Neutrophil (primary cell): ENCODE results near the gene ZBTB38.

Experiments
- H3K27ac ChIP-seq: fragments of 200-600 bp; sonication (generic); 2 replicates; pipeline ENCODE4 v1.5.1; 2016; ENCODE audit warnings: mild to moderate bottlenecking, moderate library complexity
- H3K27me3 ChIP-seq: fragments of 200-600 bp; sonication (generic); 2 replicates; pipeline ENCODE4 v1.6.0; 2016; ENCODE audit warnings: mild to moderate bottlenecking
- H3K36me3 ChIP-seq: fragments of 200-600 bp; sonication (generic); 2 replicates; pipeline ENCODE4 v1.5.1; 2017
- H3K4me1 ChIP-seq, 2 experiments: fragments of 200-600 bp in 1 of 2; sonication (generic) in 1 of 2; 1 replicate in 1 of 2; 2 replicates in 1 of 2; pipeline versions ENCODE4 v1.5.1 to v1.6.1; 2013 to 2016; ENCODE audit warnings: low read depth in 1 of 2, low read length in 1 of 2, mild to moderate bottlenecking in 1 of 2, moderate library complexity in 1 of 2; ENCODE audit not compliant: control insufficient read depth in 1 of 2, insufficient read depth in 1 of 2
- H3K4me3 ChIP-seq, 2 experiments: fragments of 200-600 bp in 1 of 2; sonication (generic) in 1 of 2; 1 replicate in 1 of 2; 2 replicates in 1 of 2; pipeline ENCODE4 v1.5.1; 2013 to 2016; ENCODE audit warnings: low read depth in 1 of 2, low read length in 1 of 2, mild to moderate bottlenecking in 1 of 2, moderate library complexity in 1 of 2
- H3K9me3 ChIP-seq: fragments of 200-600 bp; sonication (generic); 2 replicates; pipeline ENCODE4 v1.5.1; 2016
- CTCF ChIP-seq: fragments of 200-600 bp; sonication (generic); IDR thresholded peaks from 2 replicates; pipeline ENCODE4 v1.5.1; 2016; ENCODE audit warnings: antibody characterized with exemption

ZBTB38 gene

GRCh38 chr3:141375381-141376301 is 7.3 kb downstream of the ZBTB38 start:
- Histone ChIP-seq H3K9me3 (no peaks in the 10 kb centered on the region), H3K4me1 (no peaks in the 10 kb centered on the region), H3K27ac (no peak overlapping the region), H3K4me3 (no peak overlapping the region), H3K27me3 (no peaks in the 10 kb centered on the region), H3K36me3 (no peaks in the 10 kb centered on the region)
- no peak for TF ChIP-seq CTCF

- no peak overlapping the region for H3K4me3 ChIP-seq
- no peak for TF ChIP-seq CTCF
- H3K27me3 ChIP-seq, result no peaks in the 10 kb centered on the region
- H3K4me1 ChIP-seq, result no peaks in the 10 kb centered on the region
- no peak overlapping the region for H3K27ac ChIP-seq
- no peaks in the 10 kb centered on the region for H3K9me3 ChIP-seq
- H3K36me3 ChIP-seq, result no peaks in the 10 kb centered on the region
Measured at GRCh38 chr3:141377377-141377776, 9.1 kb downstream of the ZBTB38 start.

GRCh38 chr3:141378556-141378955 is 10.3 kb downstream of the ZBTB38 start:
- Histone ChIP-seq H3K27ac (no peak overlapping the region), H3K4me3 (no peak overlapping the region), H3K27me3 (no peaks in the 10 kb centered on the region), H3K4me1 (no peaks in the 10 kb centered on the region), H3K9me3 (no peaks in the 10 kb centered on the region), H3K36me3 (no peaks in the 10 kb centered on the region)
- TF ChIP-seq CTCF, result no peak

GRCh38 chr3:141379250-141379966 is 11.1 kb downstream of the ZBTB38 start:
- Histone ChIP-seq H3K4me3 (no peak overlapping the region), H3K27ac (no peak overlapping the region), H3K4me1 (no peaks in the 10 kb centered on the region), H3K27me3 (no peaks in the 10 kb centered on the region), H3K9me3 (no peaks in the 10 kb centered on the region), H3K36me3 (no peaks in the 10 kb centered on the region)
- TF ChIP-seq CTCF, result no peak

GRCh38 chr3:141380279-141380678 is 12.0 kb downstream of the ZBTB38 start:
- TF ChIP-seq CTCF, result no peak
- H3K36me3 ChIP-seq, result no peaks in the 10 kb centered on the region
- no peak overlapping the region for H3K27ac ChIP-seq
- no peaks in the 10 kb centered on the region for H3K27me3 ChIP-seq
- no peaks in the 10 kb centered on the region for H3K9me3 ChIP-seq
- no peak overlapping the region for H3K4me3 ChIP-seq
- no peaks in the 10 kb centered on the region for H3K4me1 ChIP-seq
